WERI-Rb-1 (cell line): ENCODE results near the gene ASB8.

Experiments used
- DNase-seq: peaks from one replicate; pipeline ENCODE4 v3.0.0-alpha.2; 2020
- H3K27ac ChIP-seq: fragments of 250-450 bp; sonication (Bioruptor Pico); 2 replicates; pipeline ENCODE4 v1.5.1; 2020; ENCODE audit warnings: mild to moderate bottlenecking, moderate library complexity
- H3K27me3 ChIP-seq: fragments of 250-450 bp; sonication (Bioruptor Pico); 2 replicates; pipeline ENCODE4 v1.5.1; 2021; ENCODE audit warnings: mild to moderate bottlenecking, low read depth, moderate library complexity; ENCODE audit not compliant: insufficient read depth, severe bottlenecking
- H3K36me3 ChIP-seq: fragments of 250-450 bp; sonication (Bioruptor Pico); 2 replicates; pipeline ENCODE4 v1.5.1; 2020; ENCODE audit warnings: mild to moderate bottlenecking, moderate library complexity
- H3K4me3 ChIP-seq: 2 replicates; pipeline ENCODE4 v1.5.1; 2011; ENCODE audit warnings: low read depth, mild to moderate bottlenecking, control low read depth, low read length
- H3K9me3 ChIP-seq: fragments of 250-450 bp; sonication (Bioruptor Pico); 2 replicates; pipeline ENCODE4 v1.5.1; 2021; ENCODE audit warnings: mild to moderate bottlenecking, moderate library complexity; ENCODE audit not compliant: severe bottlenecking
- CTCF ChIP-seq: IDR thresholded peaks from 2 replicates; pipeline ENCODE4 v1.5.1; 2011; ENCODE audit warnings: low read depth, mild to moderate bottlenecking, control low read depth, inconsistent platforms, low read length

Gene ASB8

GRCh38 chr12:48110691-48111311, 46.5 kb downstream of the ASB8 start:
- no peak for TF ChIP-seq CTCF
- no peaks in the 10 kb centered on the region for H3K9me3 ChIP-seq
- H3K4me3 ChIP-seq: no peak overlapping the region
- H3K27me3 ChIP-seq: no peaks in the 10 kb centered on the region
- no peak for DNase-seq
- H3K27ac ChIP-seq: no peak overlapping the region
- H3K36me3 ChIP-seq: no peaks in the 10 kb centered on the region

- Histone ChIP-seq H3K27ac (no peak overlapping the region), H3K4me3 (no peak overlapping the region), H3K27me3 (no peaks in the 10 kb centered on the region), H3K9me3 (no peaks in the 10 kb centered on the region), H3K36me3 (peaks cover 4% of the 10 kb centered on the region; the same call in 1 of the 2 replicates)
- TF ChIP-seq CTCF: no peak
- DNase-seq: no peak
Observed at GRCh38 chr12:48109424-48109823, 47.9 kb downstream of the ASB8 start.

GRCh38 chr12:48106681-48107613, 50.4 kb downstream of the ASB8 start:
- peaks cover 12% of the 10 kb centered on the region for H3K36me3 ChIP-seq
- peak overlapping the region; percentile 97 for H3K27ac ChIP-seq
- TF ChIP-seq CTCF: no peak
- DNase-seq: no peak
- no peaks in the 10 kb centered on the region for H3K27me3 ChIP-seq
- H3K4me3 ChIP-seq: peak overlapping the region; percentile 60
- H3K9me3 ChIP-seq: no peaks in the 10 kb centered on the region

- Histone ChIP-seq H3K27me3 (no peaks in the 10 kb centered on the region), H3K9me3 (no peaks in the 10 kb centered on the region), H3K4me3 (peak within 1 kb of the TSS; percentile 60), H3K36me3 (peaks cover 19% of the 10 kb centered on the region), H3K27ac (peak within 1 kb of the TSS; percentile 97)
- TF ChIP-seq CTCF: 0 out of 2 replicates have a peak, but pooled peaks have one; percentile 2
- DNase-seq: peak; percentile 92
Observed at GRCh38 chr12:48105867-48106680, 51.2 kb downstream of the ASB8 start, which contains the start of gene SENP1. Gene SENP1, minus strand, starts transcription at chr12:48106079. Its CDS starts 4,607 bp downstream, at chr12:48101472.

GRCh38 chr12:48105321-48105866, 51.9 kb downstream of the ASB8 start:
- no peaks in the 10 kb centered on the region for H3K27me3 ChIP-seq
- peaks cover 26% of the 10 kb centered on the region for H3K36me3 ChIP-seq
- H3K27ac ChIP-seq: peak overlapping the region; percentile 97
- no peaks in the 10 kb centered on the region for H3K9me3 ChIP-seq
- TF ChIP-seq CTCF: no peak
- no peak for DNase-seq
- H3K4me3 ChIP-seq: peak overlapping the region; percentile 60
